SK-N-SH (cell line): Measurements from ENCODE around the gene PLA2G12B. TPM values are rescaled to one million over a fixed set of nuclear protein-coding genes. Genes with fewer than 3 reads are reported as not detected.

Experiments used
- CTCF ChIA-PET: fragments of 300-600, 350-600 bp; formaldehyde crosslinking; extraction: SDS; loops from one replicate; lab custom pipeline; 2021; lab: Yijun Ruan, JAX
- POLR2A ChIA-PET: fragments of 350-600 bp; sonication (Branson Sonifier 250); formaldehyde crosslinking; extraction: SDS; loops from one replicate; lab custom pipeline; 2020; ENCODE audit warnings: antibody characterized with exemption, inconsistent platforms; lab: Yijun Ruan, JAX
- DNase-seq: peaks from one replicate; pipeline ENCODE4 v3.0.0; 2012
- H2AFZ ChIP-seq: fragments of 200-600 bp; sonication (generic); 2 replicates; pipeline ENCODE4 v1.8.1; 2016; ENCODE audit warnings: antibody characterized with exemption, mild to moderate bottlenecking, low read depth
- H3F3A ChIP-seq: fragments of 200-600 bp; sonication (generic); replicated peaks from 2 replicates; pipeline ENCODE3; 2016; ENCODE audit warnings: antibody characterized with exemption, mild to moderate bottlenecking; ENCODE audit not compliant: insufficient read depth
- H3K27ac ChIP-seq, 2 experiments: fragments of 200-500 bp in 1 of 2; fragments of 200-600 bp in 1 of 2; sonication (Bioruptor generic) in 1 of 2; sonication (generic), shearing (Covaris generic) in 1 of 2; 2 replicates each; pipeline versions ENCODE4 v1.5.1 to v1.6.1; 2014 to 2016; ENCODE audit warnings: low read depth in 2 of 2, inconsistent platforms in 1 of 2, low read length in 1 of 2, mild to moderate bottlenecking in 1 of 2, mixed read lengths in 1 of 2
- H3K27me3 ChIP-seq: fragments of 200-600 bp; sonication (generic), shearing (Covaris generic); 2 replicates; pipeline ENCODE4 v1.6.1; 2016; ENCODE audit warnings: mixed run types; ENCODE audit not compliant: insufficient read depth
- H3K36me3 ChIP-seq, 2 experiments: fragments of 200-500 bp in 1 of 2; fragments of 200-600 bp in 1 of 2; sonication (Bioruptor generic) in 1 of 2; sonication (generic) in 1 of 2; replicated peaks in 1 of 2; 2 replicates each; pipeline versions ENCODE3 to v1.5.1; 2014 to 2016; ENCODE audit warnings: low read length in 1 of 2, mild to moderate bottlenecking in 1 of 2; ENCODE audit not compliant: insufficient read depth in 2 of 2, control insufficient read depth in 1 of 2
- H3K4me1 ChIP-seq, 2 experiments: fragments of 200-500 bp in 1 of 2; fragments of 200-600 bp in 1 of 2; sonication (Bioruptor generic) in 1 of 2; sonication (generic), shearing (Covaris generic) in 1 of 2; 2 replicates each; pipeline versions ENCODE4 v1.5.1 to v1.6.1; 2014 to 2016; ENCODE audit warnings: low read depth in 1 of 2, low read length in 1 of 2, mixed run types in 1 of 2; ENCODE audit not compliant: insufficient read depth in 2 of 2, control insufficient read depth in 1 of 2
- H3K4me2 ChIP-seq: fragments of 200-600 bp; sonication (generic), shearing (Covaris generic); 2 replicates; pipeline ENCODE4 v1.6.1; 2017; ENCODE audit warnings: mixed run types
- H3K4me3 ChIP-seq, 2 experiments: fragments of 200-500 bp in 1 of 2; fragments of 200-600 bp in 1 of 2; sonication (Bioruptor generic) in 1 of 2; sonication (generic), shearing (Covaris generic) in 1 of 2; 2 replicates each; pipeline versions ENCODE4 v1.5.1 to v1.8.1; 2014 to 2016; ENCODE audit warnings: low read depth in 2 of 2, inconsistent platforms in 1 of 2, low read length in 1 of 2, mild to moderate bottlenecking in 1 of 2, mixed read lengths in 1 of 2, moderate library complexity in 1 of 2
- H3K79me2 ChIP-seq: fragments of 200-600 bp; sonication (generic); 2 replicates; pipeline ENCODE4 v1.8.1; 2017; ENCODE audit warnings: mild to moderate bottlenecking; ENCODE audit not compliant: insufficient read depth
- H3K9ac ChIP-seq: fragments of 200-600 bp; sonication (generic); 2 replicates; pipeline ENCODE4 v1.6.1; 2017; ENCODE audit warnings: mixed run types
- H3K9me2 ChIP-seq: fragments of 200-600 bp; sonication (generic); 2 replicates; pipeline ENCODE4 v1.6.1; 2017; ENCODE audit warnings: mixed run types
- H3K9me3 ChIP-seq: fragments of 200-600 bp; sonication (generic); 2 replicates; pipeline ENCODE4 v1.6.1; 2017; ENCODE audit warnings: mixed run types, mild to moderate bottlenecking, moderate library complexity
- H4K20me1 ChIP-seq: fragments of 200-600 bp; sonication (generic); 2 replicates; pipeline ENCODE4 v1.6.1; 2017; ENCODE audit warnings: mild to moderate bottlenecking, mixed run types; ENCODE audit not compliant: insufficient read depth
- EP300 ChIP-seq, 2 experiments: IDR thresholded peaks; 2 replicates each; pipeline versions ENCODE4 v1.4.0 to v1.6.1; 2012; ENCODE audit warnings: borderline replicate concordance in 1 of 2, low read depth in 1 of 2, low read length in 1 of 2
- EZH2phosphoT487 ChIP-seq: fragments of 200-600 bp; sonication (generic); IDR thresholded peaks from 2 replicates; pipeline ENCODE4 v1.6.1; 2017; ENCODE audit warnings: low read depth, mixed run types, mild to moderate bottlenecking, antibody characterized with exemption, moderate library complexity, borderline replicate concordance
- FOSL2 ChIP-seq: IDR thresholded peaks from 2 replicates; pipeline ENCODE4 v1.4.0; 2012; ENCODE audit warnings: low read depth, mild to moderate bottlenecking, moderate library complexity, borderline replicate concordance
- FOXJ3 ChIP-seq: sonication (generic); formaldehyde crosslinking; IDR thresholded peaks from 2 replicates; pipeline ENCODE4 v1.5.1; 2020; ENCODE audit warnings: mild to moderate bottlenecking, missing genetic modification reagents
- FOXM1 ChIP-seq: IDR thresholded peaks from 2 replicates; pipeline ENCODE4 v1.4.0; 2012; ENCODE audit warnings: low read depth, mild to moderate bottlenecking
- MXI1 ChIP-seq: IDR thresholded peaks from 2 replicates; pipeline ENCODE4 v1.6.1; 2012; ENCODE audit warnings: mild to moderate bottlenecking, low read depth, low read length, improper control_type of control experiment
- NFIC ChIP-seq: IDR thresholded peaks from 2 replicates; pipeline ENCODE4 v1.4.0; 2012; ENCODE audit warnings: borderline replicate concordance
- PBX3 ChIP-seq: IDR thresholded peaks from 2 replicates; pipeline ENCODE4; 2012
- RAD21 ChIP-seq: IDR thresholded peaks from 2 replicates; pipeline ENCODE4 v1.6.1; 2012; ENCODE audit warnings: mild to moderate bottlenecking, low read length
- RCOR1 ChIP-seq: fragments of 150-350 bp; IDR thresholded peaks from 2 replicates; pipeline ENCODE4 v1.6.1; 2017; ENCODE audit warnings: antibody characterized with exemption, low read length
- RXRA ChIP-seq: IDR thresholded peaks from 2 replicates; pipeline ENCODE4 v1.4.0; 2012; ENCODE audit warnings: low read depth, mild to moderate bottlenecking, borderline replicate concordance
- TCF12 ChIP-seq: IDR thresholded peaks from 2 replicates; pipeline ENCODE4 v1.4.0; 2012
- TEAD4 ChIP-seq: IDR thresholded peaks from 2 replicates; pipeline ENCODE4 v1.4.0; 2012; ENCODE audit warnings: mild to moderate bottlenecking, borderline replicate concordance; ENCODE audit not compliant: insufficient read depth
- USF1 ChIP-seq: IDR thresholded peaks from 2 replicates; pipeline ENCODE4 v1.4.0; 2012; ENCODE audit warnings: low read depth, borderline replicate concordance
- YY1 ChIP-seq: IDR thresholded peaks from 2 replicates; pipeline ENCODE4 v1.4.0; 2012; ENCODE audit warnings: low read depth, mild to moderate bottlenecking
- ZBTB33 ChIP-seq: IDR thresholded peaks from 2 replicates; pipeline ENCODE4 v1.4.0; 2012; ENCODE audit warnings: low read depth, borderline replicate concordance
- WGBS: methylation state at CpG from one replicate; pipeline ENCODE4 v1.1.6; 2017; ENCODE audit warnings: low lambda C conversion rate; 5-methylcytosine and 5-hydroxymethylcytosine counted together
- polyA plus RNA-seq, 3 experiments: library from polyadenylated mRNA; depleted of rRNA; stranded (reverse); fragments of >200 nt; gene quantifications; 2 replicates each; pipeline ENCODE4 v1.2.3, GENCODE V29; 2012
- TF ChIP-seq, protein P1 (sequence below): fragments of 200-600 bp; sonication (generic); IDR thresholded peaks from 2 replicates; pipeline ENCODE4 v1.6.1; 2017; ENCODE audit warnings: antibody characterized with exemption, mild to moderate bottlenecking, moderate library complexity
- TF ChIP-seq, protein P2 (sequence below): fragments of 150-350 bp; IDR thresholded peaks from 2 replicates; pipeline ENCODE4 v1.6.1; 2017; ENCODE audit warnings: antibody characterized with exemption, low read length, low read depth, borderline replicate concordance
- TF ChIP-seq, protein P3 (sequence below): IDR thresholded peaks from 2 replicates; pipeline ENCODE4 v1.6.1; 2012; ENCODE audit warnings: mild to moderate bottlenecking, low read depth, low read length, moderate library complexity

Gene PLA2G12B
- polyA plus RNA-seq, 1 of the 3 experiments (the other 2 are of a cell fraction) = not detected

DNA sequence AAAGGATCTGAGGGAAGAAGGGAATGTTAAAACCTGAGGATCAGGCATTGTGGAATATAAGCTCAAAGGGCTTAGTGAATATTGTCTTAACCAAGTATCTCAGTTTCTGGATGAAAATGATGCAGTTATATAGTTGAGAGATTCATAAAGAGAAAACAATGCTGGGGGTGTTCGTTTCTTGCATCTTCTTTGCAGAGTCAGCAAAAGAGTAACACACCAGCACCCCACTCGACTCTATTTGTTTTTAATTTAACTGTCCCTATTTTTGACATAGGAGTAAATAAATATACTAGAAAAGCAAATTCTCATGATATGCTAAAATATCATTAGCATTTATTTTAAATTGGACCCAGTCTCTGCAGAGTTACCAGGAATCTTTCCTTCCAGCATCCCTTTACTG lies 68.7 kb downstream of the PLA2G12B start:
- POLR2A ChIA-PET = no interaction called here
- CTCF ChIA-PET = no interaction called here
- Histone ChIP-seq H3K9me2 (no peaks in the 10 kb centered on the region), H3F3A (peaks cover 8% of the 10 kb centered on the region), H3K27me3 (no peaks in the 10 kb centered on the region), H3K27ac (no peak overlapping the region), H3K36me3 (peaks cover 30 to 37% of the 10 kb centered on the region in 2 experiments), H3K9ac (no peak overlapping the region), H3K4me3 (no peak overlapping the region), H3K4me2 (no peak overlapping the region), H2AFZ (no peak overlapping the region), H3K9me3 (no peaks in the 10 kb centered on the region), H3K79me2 (no peaks in the 10 kb centered on the region), H4K20me1 (no peaks in the 10 kb centered on the region), H3K4me1 (no peaks in the 10 kb centered on the region; a peak in 1 of 4 replicates)
- no peak for DNase-seq
- TF ChIP-seq FOSL2 (no peak), NFIC (no peak), FOXM1 (no peak), ZBTB33 (no peak), MXI1 (no peak), FOXJ3 (CRISPR knock-in tag) (no peak), RCOR1 (no peak), YY1 (no peak), RXRA (no peak), USF1 (no peak), TEAD4 (no peak), PBX3 (no peak), TCF12 (no peak), RAD21 (no peak), EP300 (IDR thresholded peaks at IDR 0.05; ENCODE audit: borderline replicate concordance in 1 of 2, low read depth in 1 of 2, low read length in 1 of 2) (no peak), EZH2phosphoT487 (no peak)
- TF ChIP-seq, protein P1, sequence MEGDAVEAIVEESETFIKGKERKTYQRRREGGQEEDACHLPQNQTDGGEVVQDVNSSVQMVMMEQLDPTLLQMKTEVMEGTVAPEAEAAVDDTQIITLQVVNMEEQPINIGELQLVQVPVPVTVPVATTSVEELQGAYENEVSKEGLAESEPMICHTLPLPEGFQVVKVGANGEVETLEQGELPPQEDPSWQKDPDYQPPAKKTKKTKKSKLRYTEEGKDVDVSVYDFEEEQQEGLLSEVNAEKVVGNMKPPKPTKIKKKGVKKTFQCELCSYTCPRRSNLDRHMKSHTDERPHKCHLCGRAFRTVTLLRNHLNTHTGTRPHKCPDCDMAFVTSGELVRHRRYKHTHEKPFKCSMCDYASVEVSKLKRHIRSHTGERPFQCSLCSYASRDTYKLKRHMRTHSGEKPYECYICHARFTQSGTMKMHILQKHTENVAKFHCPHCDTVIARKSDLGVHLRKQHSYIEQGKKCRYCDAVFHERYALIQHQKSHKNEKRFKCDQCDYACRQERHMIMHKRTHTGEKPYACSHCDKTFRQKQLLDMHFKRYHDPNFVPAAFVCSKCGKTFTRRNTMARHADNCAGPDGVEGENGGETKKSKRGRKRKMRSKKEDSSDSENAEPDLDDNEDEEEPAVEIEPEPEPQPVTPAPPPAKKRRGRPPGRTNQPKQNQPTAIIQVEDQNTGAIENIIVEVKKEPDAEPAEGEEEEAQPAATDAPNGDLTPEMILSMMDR = no peak
- TF ChIP-seq, protein P2, sequence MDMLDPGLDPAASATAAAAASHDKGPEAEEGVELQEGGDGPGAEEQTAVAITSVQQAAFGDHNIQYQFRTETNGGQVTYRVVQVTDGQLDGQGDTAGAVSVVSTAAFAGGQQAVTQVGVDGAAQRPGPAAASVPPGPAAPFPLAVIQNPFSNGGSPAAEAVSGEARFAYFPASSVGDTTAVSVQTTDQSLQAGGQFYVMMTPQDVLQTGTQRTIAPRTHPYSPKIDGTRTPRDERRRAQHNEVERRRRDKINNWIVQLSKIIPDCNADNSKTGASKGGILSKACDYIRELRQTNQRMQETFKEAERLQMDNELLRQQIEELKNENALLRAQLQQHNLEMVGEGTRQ = no peak
- TF ChIP-seq, protein P3, sequence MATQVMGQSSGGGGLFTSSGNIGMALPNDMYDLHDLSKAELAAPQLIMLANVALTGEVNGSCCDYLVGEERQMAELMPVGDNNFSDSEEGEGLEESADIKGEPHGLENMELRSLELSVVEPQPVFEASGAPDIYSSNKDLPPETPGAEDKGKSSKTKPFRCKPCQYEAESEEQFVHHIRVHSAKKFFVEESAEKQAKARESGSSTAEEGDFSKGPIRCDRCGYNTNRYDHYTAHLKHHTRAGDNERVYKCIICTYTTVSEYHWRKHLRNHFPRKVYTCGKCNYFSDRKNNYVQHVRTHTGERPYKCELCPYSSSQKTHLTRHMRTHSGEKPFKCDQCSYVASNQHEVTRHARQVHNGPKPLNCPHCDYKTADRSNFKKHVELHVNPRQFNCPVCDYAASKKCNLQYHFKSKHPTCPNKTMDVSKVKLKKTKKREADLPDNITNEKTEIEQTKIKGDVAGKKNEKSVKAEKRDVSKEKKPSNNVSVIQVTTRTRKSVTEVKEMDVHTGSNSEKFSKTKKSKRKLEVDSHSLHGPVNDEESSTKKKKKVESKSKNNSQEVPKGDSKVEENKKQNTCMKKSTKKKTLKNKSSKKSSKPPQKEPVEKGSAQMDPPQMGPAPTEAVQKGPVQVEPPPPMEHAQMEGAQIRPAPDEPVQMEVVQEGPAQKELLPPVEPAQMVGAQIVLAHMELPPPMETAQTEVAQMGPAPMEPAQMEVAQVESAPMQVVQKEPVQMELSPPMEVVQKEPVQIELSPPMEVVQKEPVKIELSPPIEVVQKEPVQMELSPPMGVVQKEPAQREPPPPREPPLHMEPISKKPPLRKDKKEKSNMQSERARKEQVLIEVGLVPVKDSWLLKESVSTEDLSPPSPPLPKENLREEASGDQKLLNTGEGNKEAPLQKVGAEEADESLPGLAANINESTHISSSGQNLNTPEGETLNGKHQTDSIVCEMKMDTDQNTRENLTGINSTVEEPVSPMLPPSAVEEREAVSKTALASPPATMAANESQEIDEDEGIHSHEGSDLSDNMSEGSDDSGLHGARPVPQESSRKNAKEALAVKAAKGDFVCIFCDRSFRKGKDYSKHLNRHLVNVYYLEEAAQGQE = no peak
- WGBS = 91% methylated on average over 2 of the region's 2 CpGs
